HFF-Myc (cell line): ENCODE results near the gene AFM.
"Not testable (repeated sequence)": the region's sequence is repeated elsewhere in the genome, so short reads cannot be mapped to it uniquely, and the experiment has no call there.

ENCODE experiments used
- DNase-seq: peaks from one replicate; pipeline ENCODE4 v3.0.0-alpha.2; 2011; ENCODE audit warnings: low read depth; ENCODE audit errors: extremely low read depth
- H3K4me3 ChIP-seq: replicated peaks from 2 replicates; pipeline ENCODE4 v1.5.1; 2011; ENCODE audit warnings: low read depth, mild to moderate bottlenecking, control low read depth, low read length
- CTCF ChIP-seq: IDR thresholded peaks from 2 replicates; pipeline ENCODE4 v1.5.1; 2012; ENCODE audit warnings: mild to moderate bottlenecking, low read depth, low read length, control low read depth; ENCODE audit errors: missing control alignments

AFM gene

GRCh38 chr4:73538162-73538561, 56.6 kb downstream of the AFM start:
- H3K4me3 ChIP-seq: no peak overlapping the region
- DNase-seq: no peak

GRCh38 chr4:73539386-73539785, 57.8 kb downstream of the AFM start:
- TF ChIP-seq CTCF: no peak
- peak; percentile 5 for DNase-seq
- H3K4me3 ChIP-seq: no peak overlapping the region

More at GRCh38 chr4:73538162-73538561, 56.6 kb downstream of the AFM start:
- TF ChIP-seq CTCF: no peak

- no peak for DNase-seq
- no peak overlapping the region for H3K4me3 ChIP-seq
- no peak for TF ChIP-seq CTCF
Measured at GRCh38 chr4:73540826-73541225, 59.3 kb downstream of the AFM start.

GRCh38 chr4:73541251-73541650, 59.7 kb downstream of the AFM start:
- no peak overlapping the region for H3K4me3 ChIP-seq
- TF ChIP-seq CTCF: no peak
- DNase-seq: no peak

GRCh38 chr4:73544620-73545019, 63.1 kb downstream of the AFM start:
- no peak for TF ChIP-seq CTCF
- DNase-seq: no peak
- H3K4me3 ChIP-seq: no peak overlapping the region

GRCh38 chr4:73550865-73551264, 69.3 kb downstream of the AFM start:
- DNase-seq: not testable (repeated sequence)

More at GRCh38 chr4:73550865-73551264, 69.3 kb downstream of the AFM start:
- not testable (repeated sequence) for H3K4me3 ChIP-seq
